ENCODE results near the gene LPCAT1.

DNA sequence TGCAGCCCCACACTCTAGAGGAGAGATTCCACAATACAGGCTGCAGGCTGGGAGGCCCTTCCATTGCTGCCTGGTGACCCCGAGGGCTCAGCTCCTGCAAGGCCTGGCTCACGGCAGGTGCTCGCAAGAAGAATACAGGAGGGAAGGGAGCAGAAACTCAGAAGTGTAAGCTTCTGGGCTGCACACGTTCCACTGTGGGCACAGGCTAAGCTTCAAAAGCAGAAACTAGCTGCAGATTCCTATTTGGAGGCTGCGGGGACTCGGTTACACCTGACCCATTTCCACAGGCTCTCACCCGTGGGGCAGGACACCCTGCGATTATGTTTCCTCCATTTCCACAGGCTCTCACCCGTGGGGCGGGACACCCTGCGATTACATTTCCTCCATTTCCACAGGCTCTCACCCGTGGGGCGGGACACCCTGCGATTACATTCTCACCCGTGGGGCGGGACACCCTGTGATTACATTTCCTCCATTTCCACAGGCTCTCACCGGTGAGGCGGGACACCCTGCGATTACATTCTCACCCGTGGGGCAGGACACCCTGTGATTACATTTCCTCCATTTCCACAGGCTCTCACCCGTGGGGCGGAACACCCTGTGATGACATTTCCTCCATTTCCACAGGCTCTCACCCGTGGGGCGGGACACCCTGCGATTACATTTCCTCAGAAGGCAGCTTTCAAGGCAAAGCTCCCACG is 10.3 kb downstream of the LPCAT1 start:
- TF ChIP-seq, protein P1, sequence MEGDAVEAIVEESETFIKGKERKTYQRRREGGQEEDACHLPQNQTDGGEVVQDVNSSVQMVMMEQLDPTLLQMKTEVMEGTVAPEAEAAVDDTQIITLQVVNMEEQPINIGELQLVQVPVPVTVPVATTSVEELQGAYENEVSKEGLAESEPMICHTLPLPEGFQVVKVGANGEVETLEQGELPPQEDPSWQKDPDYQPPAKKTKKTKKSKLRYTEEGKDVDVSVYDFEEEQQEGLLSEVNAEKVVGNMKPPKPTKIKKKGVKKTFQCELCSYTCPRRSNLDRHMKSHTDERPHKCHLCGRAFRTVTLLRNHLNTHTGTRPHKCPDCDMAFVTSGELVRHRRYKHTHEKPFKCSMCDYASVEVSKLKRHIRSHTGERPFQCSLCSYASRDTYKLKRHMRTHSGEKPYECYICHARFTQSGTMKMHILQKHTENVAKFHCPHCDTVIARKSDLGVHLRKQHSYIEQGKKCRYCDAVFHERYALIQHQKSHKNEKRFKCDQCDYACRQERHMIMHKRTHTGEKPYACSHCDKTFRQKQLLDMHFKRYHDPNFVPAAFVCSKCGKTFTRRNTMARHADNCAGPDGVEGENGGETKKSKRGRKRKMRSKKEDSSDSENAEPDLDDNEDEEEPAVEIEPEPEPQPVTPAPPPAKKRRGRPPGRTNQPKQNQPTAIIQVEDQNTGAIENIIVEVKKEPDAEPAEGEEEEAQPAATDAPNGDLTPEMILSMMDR (IDR thresholded peaks at IDR 0.05 in 2 of 3, conservative IDR thresholded peaks at IDR 0.05 in 1 of 3; ENCODE audit: borderline replicate concordance in 1 of 3, insufficient read depth in 1 of 3, low read depth in 2 of 3, low read length in 2 of 3): no peak
- TF ChIP-seq RAD21 (IDR thresholded peaks at IDR 0.05; ENCODE audit: low read depth): no peak
- TF ChIP-seq, protein P2, sequence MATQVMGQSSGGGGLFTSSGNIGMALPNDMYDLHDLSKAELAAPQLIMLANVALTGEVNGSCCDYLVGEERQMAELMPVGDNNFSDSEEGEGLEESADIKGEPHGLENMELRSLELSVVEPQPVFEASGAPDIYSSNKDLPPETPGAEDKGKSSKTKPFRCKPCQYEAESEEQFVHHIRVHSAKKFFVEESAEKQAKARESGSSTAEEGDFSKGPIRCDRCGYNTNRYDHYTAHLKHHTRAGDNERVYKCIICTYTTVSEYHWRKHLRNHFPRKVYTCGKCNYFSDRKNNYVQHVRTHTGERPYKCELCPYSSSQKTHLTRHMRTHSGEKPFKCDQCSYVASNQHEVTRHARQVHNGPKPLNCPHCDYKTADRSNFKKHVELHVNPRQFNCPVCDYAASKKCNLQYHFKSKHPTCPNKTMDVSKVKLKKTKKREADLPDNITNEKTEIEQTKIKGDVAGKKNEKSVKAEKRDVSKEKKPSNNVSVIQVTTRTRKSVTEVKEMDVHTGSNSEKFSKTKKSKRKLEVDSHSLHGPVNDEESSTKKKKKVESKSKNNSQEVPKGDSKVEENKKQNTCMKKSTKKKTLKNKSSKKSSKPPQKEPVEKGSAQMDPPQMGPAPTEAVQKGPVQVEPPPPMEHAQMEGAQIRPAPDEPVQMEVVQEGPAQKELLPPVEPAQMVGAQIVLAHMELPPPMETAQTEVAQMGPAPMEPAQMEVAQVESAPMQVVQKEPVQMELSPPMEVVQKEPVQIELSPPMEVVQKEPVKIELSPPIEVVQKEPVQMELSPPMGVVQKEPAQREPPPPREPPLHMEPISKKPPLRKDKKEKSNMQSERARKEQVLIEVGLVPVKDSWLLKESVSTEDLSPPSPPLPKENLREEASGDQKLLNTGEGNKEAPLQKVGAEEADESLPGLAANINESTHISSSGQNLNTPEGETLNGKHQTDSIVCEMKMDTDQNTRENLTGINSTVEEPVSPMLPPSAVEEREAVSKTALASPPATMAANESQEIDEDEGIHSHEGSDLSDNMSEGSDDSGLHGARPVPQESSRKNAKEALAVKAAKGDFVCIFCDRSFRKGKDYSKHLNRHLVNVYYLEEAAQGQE (IDR thresholded peaks at IDR 0.05; ENCODE audit: low read depth): no peak
- no peak for TF ChIP-seq POLR2A (IDR thresholded peaks at IDR 0.05; ENCODE audit: borderline replicate concordance, extremely low read depth, insufficient read depth, insufficient read length)
- TF ChIP-seq EZH2 (IDR thresholded peaks at IDR 0.05): no peak

Data from HCT116 (cell line).